Gastroesophageal sphincter (tissue), 4 donors: Measurements from ENCODE around the gene NDRG3. TPM values are rescaled to one million over a fixed set of nuclear protein-coding genes. Genes with fewer than 3 reads are reported as not detected.

Source experiments
- ATAC-seq: fragments of 150-250 bp; one replicate; pipeline ENCODE4 v1.9.1; 2016; ENCODE audit warnings: mild to moderate bottlenecking, moderate library complexity
- H3K27ac ChIP-seq, 4 donors: fragments of 200-600 bp; sonication (generic) in 3 of 4; 1 replicate in 3 of 4; 2 replicates in 1 of 4; pipeline ENCODE4 v1.5.1; 2016 to 2019
- H3K27me3 ChIP-seq: fragments of 200-600 bp; sonication (generic); one replicate; pipeline ENCODE4 v1.5.1; 2019
- H3K36me3 ChIP-seq, 2 donors: fragments of 200-600 bp; sonication (generic); one replicate each; pipeline ENCODE4 v1.5.1; 2019; ENCODE audit warnings: control low read depth in 1 of 2
- H3K4me1 ChIP-seq, 3 donors: fragments of 200-600 bp; sonication (generic); 1 replicate in 2 of 3; 2 replicates in 1 of 3; pipeline ENCODE4 v1.5.1; 2016 to 2019; ENCODE audit warnings: control low read depth in 2 of 3
- H3K4me3 ChIP-seq, 2 donors: fragments of 200-600 bp; sonication (generic); one replicate each; pipeline ENCODE4 v1.5.1; 2019; ENCODE audit warnings: mild to moderate bottlenecking in 1 of 2, moderate library complexity in 1 of 2
- H3K9me3 ChIP-seq, 3 donors: fragments of 200-600 bp; sonication (generic); one replicate each; pipeline ENCODE4 v1.5.1; 2017 to 2019; ENCODE audit warnings: control low read depth in 2 of 3
- CTCF ChIP-seq, 4 experiments: fragments of 200-600 bp in 2 of 4; fragments of 450-650 bp in 2 of 4; sonication (generic) in 1 of 4; IDR thresholded peaks; one replicate each; pipeline ENCODE4 v1.5.1; 2017 to 2019; ENCODE audit warnings: antibody characterized with exemption in 4 of 4, mild to moderate bottlenecking in 2 of 4, moderate library complexity in 2 of 4
- EP300 ChIP-seq: sonication (generic); formaldehyde crosslinking; IDR thresholded peaks from one replicate; pipeline ENCODE4 v1.6.1; 2017; ENCODE audit warnings: antibody characterized with exemption, mild to moderate bottlenecking
- POLR2A ChIP-seq, 2 donors: fragments of 450-650 bp; IDR thresholded peaks; one replicate each; pipeline ENCODE4 v1.6.1; 2017; ENCODE audit warnings: antibody characterized with exemption in 2 of 2, mild to moderate bottlenecking in 2 of 2, moderate library complexity in 1 of 2
- POLR2AphosphoS5 ChIP-seq: sonication (generic); formaldehyde crosslinking; IDR thresholded peaks from one replicate; pipeline ENCODE4 v1.6.1; 2017; ENCODE audit warnings: antibody characterized with exemption
- WGBS, 2 donors: methylation state at CpG; one replicate each; pipeline ENCODE4 v1.1.5; 2018; ENCODE audit warnings: low coverage in 1 of 2; 5-methylcytosine and 5-hydroxymethylcytosine counted together
- total RNA-seq, 4 donors: library from RNA; depleted of rRNA; stranded (reverse); fragments of >200 nt; gene quantifications; one replicate each; pipeline ENCODE4 v1.1.0, GENCODE V29; 2016

The NDRG3 gene
- total RNA-seq, 4 donors from 2014 or later: 13.3 to 37.1 (median 26.0) TPM

GRCh38 chr20:36688630-36689029, 57.3 kb downstream of the NDRG3 start:
- TF ChIP-seq POLR2A (IDR thresholded peaks at IDR 0.05): no peak
- no peak for TF ChIP-seq POLR2AphosphoS5
- TF ChIP-seq CTCF (IDR thresholded peaks at IDR 0.05): no peak
- TF ChIP-seq EP300: no peak
- Histone ChIP-seq H3K27ac (no peak overlapping the region), H3K27me3 (no peaks in the 10 kb centered on the region), H3K9me3 (no peaks in the 10 kb centered on the region), H3K4me1 (no peaks in the 10 kb centered on the region), H3K4me3 (no peak overlapping the region), H3K36me3 (peaks cover 0 to 52% of the 10 kb centered on the region in 2 donors)
- 73 to 83% methylated on average over 2 to 4 of the region's 7 CpGs for WGBS, 2 donors
- no peak for ATAC-seq

GRCh38 chr20:36687850-36688249, 58.0 kb downstream of the NDRG3 start:
- no peak for ATAC-seq
- Histone ChIP-seq H3K9me3 (no peaks in the 10 kb centered on the region), H3K4me3 (no peak overlapping the region), H3K36me3 (peaks cover 0 to 57% of the 10 kb centered on the region in 2 donors), H3K4me1 (no peaks in the 10 kb centered on the region), H3K27ac (no peak overlapping the region), H3K27me3 (no peaks in the 10 kb centered on the region)
- 77 to 89% methylated on average over 1 to 3 of the region's 3 CpGs for WGBS, 2 donors
- TF ChIP-seq CTCF (IDR thresholded peaks at IDR 0.05): no peak
- no peak for TF ChIP-seq EP300
- no peak for TF ChIP-seq POLR2AphosphoS5
- TF ChIP-seq POLR2A (IDR thresholded peaks at IDR 0.05): no peak

GRCh38 chr20:36686944-36687343, 58.9 kb downstream of the NDRG3 start:
- H3K4me1 ChIP-seq: no peaks in the 10 kb centered on the region
- H3K9me3 ChIP-seq: no peaks in the 10 kb centered on the region
- ATAC-seq: no peak
- H3K27me3 ChIP-seq: no peaks in the 10 kb centered on the region
- no peak overlapping the region for H3K4me3 ChIP-seq
- 77 to 100% methylated on average over 3 of the region's 4 CpGs for WGBS, 2 donors
- no peak overlapping the region for H3K27ac ChIP-seq
- TF ChIP-seq EP300 (no peak), POLR2AphosphoS5 (no peak), POLR2A (IDR thresholded peaks at IDR 0.05) (no peak), CTCF (IDR thresholded peaks at IDR 0.05) (no peak)
- peaks cover 0 to 66% of the 10 kb centered on the region in 2 donors for H3K36me3 ChIP-seq

- ATAC-seq: no peak
- Histone ChIP-seq H3K27ac (no peak overlapping the region), H3K9me3 (no peaks in the 10 kb centered on the region), H3K4me3 (no peak overlapping the region), H3K4me1 (no peaks in the 10 kb centered on the region), H3K36me3 (peaks cover 0 to 71% of the 10 kb centered on the region in 2 donors), H3K27me3 (no peaks in the 10 kb centered on the region)
- no peak for TF ChIP-seq POLR2A (IDR thresholded peaks at IDR 0.05)
- no peak for TF ChIP-seq POLR2AphosphoS5
- no peak for TF ChIP-seq CTCF (IDR thresholded peaks at IDR 0.05)
- TF ChIP-seq EP300: no peak
- WGBS, 2 donors: 53 to 63% methylated on average over 2 of the region's 2 CpGs
Observed at GRCh38 chr20:36686504-36686903, 59.4 kb downstream of the NDRG3 start.

- no peak for ATAC-seq
- Histone ChIP-seq H3K27ac (no peak overlapping the region), H3K4me3 (no peak overlapping the region), H3K27me3 (no peaks in the 10 kb centered on the region), H3K9me3 (no peaks in the 10 kb centered on the region), H3K4me1 (no peaks in the 10 kb centered on the region), H3K36me3 (peaks cover 0 to 88% of the 10 kb centered on the region in 2 donors)
- WGBS, 2 donors: 91 to 100% methylated on average over 1 to 6 of the region's 6 CpGs
- TF ChIP-seq CTCF (IDR thresholded peaks at IDR 0.05) (no peak), POLR2A (IDR thresholded peaks at IDR 0.05) (no peak), EP300 (no peak), POLR2AphosphoS5 (no peak)
Observed at GRCh38 chr20:36684747-36685146, 61.1 kb downstream of the NDRG3 start.
